ENCODE data around the gene SF1. TPM values are rescaled to one million over a fixed set of nuclear protein-coding genes. Genes with fewer than 3 reads are reported as not detected.
A peak's percentile ranks its signal among the peaks of the same experiment; 100 is the strongest.

Gene SF1
- total RNA-seq, 1 donor from 2014 or later, result 269 TPM

- peaks cover 26% of the 10 kb centered on the region for H3K36me3 ChIP-seq
Measured at GRCh38 chr11:64802370-64803157, 24.2 kb upstream of the SF1 start.

GRCh38 chr11:64801561-64802369 is 23.4 kb upstream of the SF1 start:
- Histone ChIP-seq H3K36me3 (peaks cover 28% of the 10 kb centered on the region), H3K9me3 (no peaks in the 10 kb centered on the region), H3K4me3 (peak overlapping the region; percentile 78), H3K27ac (peak overlapping the region; percentile 77), H3K4me1 (peaks cover 36% of the 10 kb centered on the region), H3K27me3 (ENCODE audit: low read depth) (no peaks in the 10 kb centered on the region)
- intact Hi-C loops (cut with DNase I), result no loop called here
- no peak for TF ChIP-seq CTCF (IDR thresholded peaks at IDR 0.05)
- DNase-seq (no peak), ATAC-seq (no peak)

More at GRCh38 chr11:64802370-64803157, 24.2 kb upstream of the SF1 start:
- peak overlapping the region; percentile 77 for H3K27ac ChIP-seq
- peak; percentile 0 to 8 for ATAC-seq
- no peaks in the 10 kb centered on the region for H3K9me3 ChIP-seq
- peak overlapping the region; percentile 78 for H3K4me3 ChIP-seq
- DNase-seq, result no peak
- H3K4me1 ChIP-seq, result peaks cover 36% of the 10 kb centered on the region
- intact Hi-C loops (cut with DNase I), result no loop called here
- TF ChIP-seq CTCF (IDR thresholded peaks at IDR 0.05), result no peak
- H3K27me3 ChIP-seq (ENCODE audit: low read depth), result no peaks in the 10 kb centered on the region

- H3K4me1 ChIP-seq, result peaks cover 36% of the 10 kb centered on the region
- H3K4me3 ChIP-seq, result peak overlapping the region; percentile 78
- peaks cover 31% of the 10 kb centered on the region for H3K36me3 ChIP-seq
- peak overlapping the region; percentile 77 for H3K27ac ChIP-seq
- DNase-seq, result no peak
- no peak for ATAC-seq
- intact Hi-C loops (cut with DNase I), result no loop called here
- no peak for TF ChIP-seq CTCF (IDR thresholded peaks at IDR 0.05)
- no peaks in the 10 kb centered on the region for H3K27me3 ChIP-seq (ENCODE audit: low read depth)
- H3K9me3 ChIP-seq, result no peaks in the 10 kb centered on the region
Measured at GRCh38 chr11:64801158-64801464, 22.8 kb upstream of the SF1 start.

GRCh38 chr11:64800303-64801157 is 22.2 kb upstream of the SF1 start:
- Histone ChIP-seq H3K27ac (peak overlapping the region; percentile 58), H3K36me3 (peaks cover 27% of the 10 kb centered on the region), H3K4me3 (peak overlapping the region; percentile 78), H3K4me1 (peaks cover 36% of the 10 kb centered on the region), H3K27me3 (ENCODE audit: low read depth) (no peaks in the 10 kb centered on the region), H3K9me3 (no peaks in the 10 kb centered on the region)
- TF ChIP-seq CTCF (IDR thresholded peaks at IDR 0.05), result no peak
- no peak for DNase-seq
- no peak for ATAC-seq
- intact Hi-C loops (cut with DNase I), result no loop called here

- no peak for ATAC-seq
Measured at GRCh38 chr11:64799623-64800302, 21.4 kb upstream of the SF1 start.

More at GRCh38 chr11:64799623-64800302, 21.4 kb upstream of the SF1 start:
- peaks cover 19% of the 10 kb centered on the region for H3K36me3 ChIP-seq
- no peaks in the 10 kb centered on the region for H3K27me3 ChIP-seq (ENCODE audit: low read depth)
- TF ChIP-seq CTCF (IDR thresholded peaks at IDR 0.05), result no peak
- intact Hi-C loops (cut with DNase I), result no loop called here
- peak overlapping the region; percentile 58 for H3K27ac ChIP-seq
- peaks cover 34% of the 10 kb centered on the region for H3K4me1 ChIP-seq
- no peak for DNase-seq
- H3K9me3 ChIP-seq, result no peaks in the 10 kb centered on the region
- H3K4me3 ChIP-seq, result peak overlapping the region; percentile 78
